ENCODE results near the gene DLL3. TPM values are rescaled to one million over a fixed set of nuclear protein-coding genes. Genes with fewer than 3 reads are reported as not detected.
A peak's percentile ranks its signal among the peaks of the same experiment; 100 is the strongest.

The DLL3 gene
- total RNA-seq, 1 donor from 2014 or later = 15.8 TPM

DNA sequence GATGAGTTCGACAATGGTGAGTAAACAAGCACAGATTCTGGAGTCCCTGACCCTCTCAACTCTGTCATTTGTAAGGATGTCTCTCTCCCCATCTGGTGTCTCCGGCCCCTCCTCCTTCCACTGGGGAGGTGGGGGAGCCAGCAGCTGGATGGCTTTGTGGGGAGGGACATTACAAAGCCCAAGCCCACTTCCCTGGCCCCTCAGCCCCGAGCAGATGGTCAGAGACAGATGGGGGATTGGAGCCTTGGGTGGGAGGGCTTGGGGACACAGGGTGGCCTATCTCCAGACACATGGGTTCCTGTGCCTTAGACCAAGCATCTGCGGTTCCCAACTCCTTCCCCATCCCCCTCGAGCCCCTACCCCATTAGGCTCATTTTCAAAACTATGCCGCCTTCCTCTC, 15.6 kb upstream of the DLL3 start:
- DNase-seq = no peak

DNA sequence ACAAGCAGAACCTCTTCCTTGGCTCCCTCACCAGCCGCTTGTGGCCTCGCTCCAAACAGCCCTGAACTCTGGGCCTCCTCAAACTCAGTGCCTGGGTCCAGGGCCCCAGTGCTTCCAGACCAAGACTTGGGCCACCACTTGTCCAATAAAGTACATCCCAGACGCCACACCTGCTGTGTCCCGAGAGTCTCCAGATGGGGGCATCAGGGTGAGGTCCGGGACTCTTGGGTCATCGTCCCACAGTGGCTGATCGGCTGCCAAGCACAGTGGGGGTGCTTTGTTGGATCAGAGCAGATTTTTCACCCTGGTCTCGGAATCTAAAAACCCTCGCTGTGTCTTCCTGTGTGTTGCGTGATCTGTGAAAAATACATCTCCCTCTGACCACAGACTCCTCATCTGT, 9.0 kb upstream of the DLL3 start:
- DNase-seq = no peak

DNA sequence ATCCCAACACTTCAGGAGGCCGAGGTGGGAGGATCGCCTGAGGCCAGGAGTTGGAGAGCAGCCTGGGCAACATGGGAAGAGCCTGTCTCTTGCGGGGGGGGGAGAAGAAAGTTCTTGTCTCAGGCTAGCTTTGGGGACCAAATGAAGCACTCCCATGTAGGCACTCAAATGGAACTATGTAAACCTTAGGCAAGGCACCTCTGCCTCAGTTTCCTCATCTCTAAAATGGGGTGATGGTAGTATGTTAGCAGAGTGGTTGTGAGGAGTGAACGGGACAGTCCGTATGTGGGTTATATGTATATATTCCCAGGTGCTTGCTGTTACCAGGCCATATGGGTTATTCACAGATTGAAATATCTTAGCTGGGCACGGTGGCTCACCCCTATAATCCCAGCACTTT, 6.5 kb upstream of the DLL3 start:
- DNase-seq = no peak

DNA sequence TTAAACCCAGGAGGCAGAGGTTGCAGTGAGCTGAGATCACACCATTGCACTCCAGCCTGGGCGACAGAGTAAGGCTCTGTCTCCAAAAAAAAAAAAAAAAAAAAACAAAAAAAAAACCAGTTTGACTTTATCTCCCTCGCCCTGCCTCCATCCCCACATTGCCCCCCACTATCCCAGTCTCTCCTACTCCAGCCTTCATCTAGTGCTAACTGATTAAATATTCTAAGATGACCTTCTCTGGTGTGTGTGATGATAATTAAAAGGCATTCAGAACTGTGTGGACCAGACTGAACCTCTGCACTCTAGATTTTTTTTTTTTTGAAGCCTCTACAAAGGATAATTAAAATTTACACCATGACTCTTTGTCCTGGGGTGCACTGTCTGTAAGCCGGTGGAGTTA, 6.0 kb upstream of the DLL3 start:
- DNase-seq = no peak

DNA sequence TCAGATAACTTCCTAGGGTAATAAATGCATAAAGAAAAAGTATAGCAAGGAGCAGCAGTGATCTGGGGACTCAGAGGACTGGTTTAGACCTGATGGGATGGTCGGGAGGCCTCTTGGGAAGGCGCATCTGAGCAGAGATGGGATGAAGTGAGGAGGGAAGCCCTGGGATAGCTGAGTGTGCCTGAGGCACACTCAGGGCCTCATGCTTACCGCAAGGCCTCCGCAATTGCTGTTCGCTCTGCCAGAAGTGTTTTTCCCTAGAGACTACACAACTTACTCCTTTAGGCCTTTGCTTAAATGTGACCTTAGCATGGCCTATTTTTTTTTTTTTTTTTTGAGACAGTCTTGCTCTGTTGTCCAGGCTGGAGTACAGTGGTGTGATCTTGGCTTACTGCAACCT, 4.1 kb upstream of the DLL3 start:
- no peak for DNase-seq

DNA sequence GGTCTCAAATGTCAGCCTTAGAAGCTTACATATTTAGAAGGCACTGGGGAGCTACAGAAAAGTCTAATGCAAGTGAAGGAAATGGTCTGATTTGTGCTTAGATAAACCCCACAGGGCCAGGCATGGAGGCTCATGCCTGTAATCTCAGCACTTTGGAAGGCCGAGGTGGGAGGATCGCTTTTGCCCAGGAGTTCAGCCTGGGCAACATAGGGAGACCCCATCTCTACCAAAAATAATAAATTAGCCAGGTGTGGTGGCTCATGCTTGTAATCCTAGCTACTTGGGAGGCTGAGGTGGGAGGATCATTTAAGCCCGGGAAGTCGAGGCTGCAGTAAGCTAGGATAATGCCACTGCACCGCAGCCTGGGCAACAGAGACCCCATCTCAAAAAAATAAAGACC, 2.7 kb upstream of the DLL3 start:
- no peak for DNase-seq

DNA sequence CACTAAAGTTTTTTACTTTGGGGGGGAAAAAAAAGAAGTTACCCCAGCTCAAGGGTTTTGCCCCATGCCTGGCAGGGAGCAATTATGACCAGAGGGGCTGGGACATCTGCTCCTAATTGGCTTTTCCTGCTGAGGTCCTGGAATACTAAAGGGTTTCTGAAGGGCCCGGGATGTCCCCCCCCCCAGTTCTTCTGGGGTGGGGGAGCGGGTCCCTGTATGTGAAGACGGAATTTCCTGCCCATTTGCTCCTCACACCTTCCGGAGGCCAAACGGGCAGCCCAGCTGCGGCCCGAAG, 1.1 kb upstream of the DLL3 start:
- no peak for DNase-seq

DNA sequence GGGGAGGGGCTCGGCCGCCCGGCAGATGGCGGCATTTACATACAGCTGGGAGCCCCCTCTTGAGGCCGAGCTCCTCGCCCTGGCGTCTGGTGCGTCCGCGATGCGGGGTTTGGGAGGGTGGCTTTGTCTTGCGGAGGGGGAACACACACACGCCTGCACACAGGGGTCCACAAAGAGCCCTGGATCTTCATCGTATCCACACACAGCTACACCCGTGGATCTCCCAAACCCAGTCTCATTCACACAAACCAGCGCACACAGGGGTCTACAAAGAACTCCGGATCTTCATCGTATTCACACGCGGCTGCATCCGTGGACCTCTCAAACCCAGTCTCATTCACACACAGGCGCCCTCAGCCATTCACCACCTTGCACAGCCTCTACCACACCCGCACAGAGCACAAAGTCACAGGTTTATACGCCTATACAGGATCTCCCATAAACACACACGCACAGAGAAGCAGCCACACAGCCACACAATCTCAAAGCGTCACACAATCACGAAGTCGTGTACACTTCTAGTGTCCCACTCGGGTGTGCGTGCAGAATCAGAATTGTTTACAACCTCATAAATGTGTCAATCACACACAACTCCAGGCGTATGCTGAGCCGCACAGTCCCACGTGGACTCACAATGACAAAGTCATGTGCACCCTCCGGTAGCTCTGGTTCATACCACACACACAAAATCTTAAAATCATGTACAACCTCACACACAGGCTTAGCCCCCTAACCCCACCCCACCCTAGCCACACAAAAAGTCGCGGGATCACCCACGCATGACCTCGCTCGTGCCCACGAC, 550 bp upstream of the DLL3 start:
- no peak for DNase-seq

DNA sequence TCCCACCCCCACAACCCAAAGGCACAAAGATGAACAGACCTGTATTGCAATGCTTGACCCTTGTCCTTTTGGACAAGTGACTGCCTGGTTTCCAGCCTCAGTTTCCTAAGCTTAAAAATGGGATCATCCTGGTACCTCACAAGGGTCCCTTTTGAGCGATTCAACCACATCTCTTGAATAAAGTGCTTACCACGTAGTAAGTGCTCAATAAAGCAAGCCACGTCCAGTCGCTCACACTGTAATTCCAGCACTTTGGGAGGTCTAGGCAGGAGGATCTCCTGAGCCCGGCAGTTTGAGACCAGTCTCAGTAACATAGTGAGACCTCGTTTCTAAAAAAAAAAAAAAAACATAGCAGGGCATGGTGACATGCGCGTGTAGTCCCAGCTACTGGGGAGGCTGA, 1.2 kb downstream of the DLL3 start:
- DNase-seq = no peak

DNA sequence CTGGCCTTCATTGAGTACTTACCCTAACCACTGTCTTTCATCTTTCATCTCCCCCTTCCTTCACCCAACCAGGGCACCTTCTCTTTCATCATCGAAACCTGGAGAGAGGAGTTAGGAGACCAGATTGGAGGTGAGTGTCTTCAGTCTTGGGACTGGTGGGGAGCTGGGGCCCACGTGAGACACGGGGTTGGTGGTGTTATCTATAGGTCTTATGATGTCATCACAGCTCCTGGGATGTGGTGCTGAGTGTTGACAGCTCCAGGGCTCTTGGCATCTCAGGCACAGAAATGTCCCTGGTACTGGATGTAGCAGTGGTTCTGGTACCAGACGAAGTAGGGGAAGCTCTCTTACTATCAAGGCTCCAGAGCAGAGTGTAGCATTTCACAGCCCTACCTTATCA, 1.8 kb downstream of the DLL3 start:
- no peak for DNase-seq

DNA sequence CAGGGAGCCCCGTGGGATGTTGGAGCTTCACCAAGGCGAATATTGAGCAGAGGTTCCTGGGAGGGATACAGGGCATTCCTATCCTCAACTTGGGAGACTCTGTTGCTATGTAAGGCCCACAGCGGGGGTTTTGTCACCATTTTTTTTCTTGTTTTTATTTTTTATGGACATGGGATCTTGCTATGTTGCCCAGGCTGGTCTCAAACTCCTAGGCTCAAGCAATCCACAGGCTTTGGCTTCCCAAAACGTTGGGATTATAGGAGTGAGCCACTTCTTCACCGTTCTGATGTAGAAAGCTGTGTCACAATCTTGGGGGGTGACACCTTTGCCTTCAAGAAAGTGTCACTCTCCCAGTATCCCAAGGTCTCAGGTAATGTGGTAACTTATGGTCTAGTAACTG, 2.6 kb downstream of the DLL3 start:
- no peak for DNase-seq

DNA sequence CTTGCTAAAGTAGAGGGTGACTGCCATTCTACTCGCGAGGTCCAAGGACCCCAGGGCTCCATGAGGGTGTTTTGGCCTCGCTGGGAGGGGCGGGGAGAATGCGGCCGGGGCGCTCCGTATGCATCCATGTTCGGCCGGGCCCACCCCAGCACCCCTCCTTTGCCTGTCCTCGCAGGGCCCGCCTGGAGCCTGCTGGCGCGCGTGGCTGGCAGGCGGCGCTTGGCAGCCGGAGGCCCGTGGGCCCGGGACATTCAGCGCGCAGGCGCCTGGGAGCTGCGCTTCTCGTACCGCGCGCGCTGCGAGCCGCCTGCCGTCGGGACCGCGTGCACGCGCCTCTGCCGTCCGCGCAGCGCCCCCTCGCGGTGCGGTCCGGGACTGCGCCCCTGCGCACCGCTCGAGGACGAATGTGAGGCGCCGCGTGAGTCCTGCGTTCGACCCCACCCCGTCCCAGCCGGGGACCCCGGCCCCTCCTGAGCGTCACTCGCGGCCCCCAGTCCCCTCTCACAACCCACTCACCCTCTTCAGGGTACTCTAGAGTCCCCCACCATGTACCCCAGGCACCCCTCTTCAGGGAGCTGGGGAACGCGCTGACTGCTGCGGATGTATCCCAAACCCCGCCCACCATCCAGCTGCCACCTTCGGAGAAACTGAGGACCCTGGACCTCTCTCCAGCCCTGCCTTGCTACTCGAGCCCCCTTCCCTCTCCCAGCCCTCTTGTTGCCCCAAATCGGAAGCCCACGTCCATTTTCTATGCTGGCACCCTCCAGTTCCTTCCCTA, 4.1 kb downstream of the DLL3 start:
- no peak for DNase-seq

DNA sequence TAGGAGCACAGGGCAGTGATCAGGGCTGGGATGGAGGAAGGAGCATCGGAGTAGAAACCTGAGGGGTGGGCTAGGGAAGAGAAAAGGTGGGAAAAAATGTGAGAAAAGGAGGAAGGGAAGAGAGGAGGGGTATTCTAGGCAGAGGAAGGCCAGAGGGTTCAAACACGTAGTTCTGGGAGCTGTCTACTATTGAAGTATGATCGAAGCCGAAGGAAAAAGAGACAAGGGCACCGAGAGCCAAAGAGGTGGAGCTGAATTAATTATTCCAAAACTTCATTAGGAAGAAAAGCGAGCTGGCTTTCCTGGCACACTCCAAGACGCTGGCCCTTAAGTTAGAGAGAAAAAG, 7.8 kb downstream of the DLL3 start:
- no peak for DNase-seq

DNA sequence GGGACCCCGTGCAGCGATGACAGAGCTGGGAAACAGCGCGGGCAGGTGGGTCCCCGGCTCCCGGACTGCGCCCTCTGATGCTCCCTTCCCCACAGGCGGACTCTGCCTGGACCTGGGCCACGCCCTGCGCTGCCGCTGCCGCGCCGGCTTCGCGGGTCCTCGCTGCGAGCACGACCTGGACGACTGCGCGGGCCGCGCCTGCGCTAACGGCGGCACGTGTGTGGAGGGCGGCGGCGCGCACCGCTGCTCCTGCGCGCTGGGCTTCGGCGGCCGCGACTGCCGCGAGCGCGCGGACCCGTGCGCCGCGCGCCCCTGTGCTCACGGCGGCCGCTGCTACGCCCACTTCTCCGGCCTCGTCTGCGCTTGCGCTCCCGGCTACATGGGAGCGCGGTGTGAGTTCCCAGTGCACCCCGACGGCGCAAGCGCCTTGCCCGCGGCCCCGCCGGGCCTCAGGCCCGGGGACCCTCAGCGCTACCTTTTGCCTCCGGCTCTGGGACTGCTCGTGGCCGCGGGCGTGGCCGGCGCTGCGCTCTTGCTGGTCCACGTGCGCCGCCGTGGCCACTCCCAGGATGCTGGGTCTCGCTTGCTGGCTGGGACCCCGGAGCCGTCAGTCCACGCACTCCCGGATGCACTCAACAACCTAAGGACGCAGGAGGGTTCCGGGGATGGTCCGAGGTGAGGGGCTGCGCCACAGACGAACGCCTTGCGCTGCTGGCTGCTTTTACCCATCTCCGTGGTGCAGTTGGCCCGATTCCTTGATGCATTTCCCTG, 8.4 kb downstream of the DLL3 start:
- peak; percentile 30 for DNase-seq

DNA sequence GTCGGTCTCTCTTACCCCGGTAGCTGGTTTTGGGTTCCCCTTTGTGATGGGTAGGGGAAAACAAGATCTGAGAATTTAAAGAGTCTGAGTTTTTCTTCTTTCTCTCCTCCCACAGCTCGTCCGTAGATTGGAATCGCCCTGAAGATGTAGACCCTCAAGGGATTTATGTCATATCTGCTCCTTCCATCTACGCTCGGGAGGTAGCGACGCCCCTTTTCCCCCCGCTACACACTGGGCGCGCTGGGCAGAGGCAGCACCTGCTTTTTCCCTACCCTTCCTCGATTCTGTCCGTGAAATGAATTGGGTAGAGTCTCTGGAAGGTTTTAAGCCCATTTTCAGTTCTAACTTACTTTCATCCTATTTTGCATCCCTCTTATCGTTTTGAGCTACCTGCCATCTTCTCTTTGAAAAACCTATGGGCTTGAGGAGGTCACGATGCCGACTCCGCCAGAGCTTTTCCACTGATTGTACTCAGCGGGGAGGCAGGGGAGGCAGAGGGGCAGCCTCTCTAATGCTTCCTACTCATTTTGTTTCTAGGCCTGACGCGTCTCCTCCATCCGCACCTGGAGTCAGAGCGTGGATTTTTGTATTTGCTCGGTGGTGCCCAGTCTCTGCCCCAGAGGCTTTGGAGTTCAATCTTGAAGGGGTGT, 9.1 kb downstream of the DLL3 start:
- DNase-seq = no peak

DNA sequence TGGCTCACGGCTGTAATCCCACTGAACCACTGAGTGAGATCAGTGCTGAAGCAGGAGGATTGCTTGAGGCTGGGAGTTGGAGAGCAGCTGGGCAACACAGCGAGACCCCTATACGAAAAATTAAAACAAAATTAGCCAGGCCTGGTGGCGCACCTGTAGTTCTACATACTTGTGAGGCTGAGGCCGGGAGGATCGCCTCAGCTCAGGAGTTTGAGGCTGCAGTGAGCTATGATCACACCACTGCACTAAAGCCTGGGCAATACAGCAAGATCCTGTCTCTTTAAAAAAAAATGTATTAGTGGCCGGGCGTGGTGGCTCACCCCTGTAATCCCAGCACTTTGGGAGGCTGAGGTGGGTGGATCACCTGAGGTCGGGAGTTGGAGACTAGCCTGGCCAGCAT, 9.9 kb downstream of the DLL3 start:
- DNase-seq = no peak

DNA sequence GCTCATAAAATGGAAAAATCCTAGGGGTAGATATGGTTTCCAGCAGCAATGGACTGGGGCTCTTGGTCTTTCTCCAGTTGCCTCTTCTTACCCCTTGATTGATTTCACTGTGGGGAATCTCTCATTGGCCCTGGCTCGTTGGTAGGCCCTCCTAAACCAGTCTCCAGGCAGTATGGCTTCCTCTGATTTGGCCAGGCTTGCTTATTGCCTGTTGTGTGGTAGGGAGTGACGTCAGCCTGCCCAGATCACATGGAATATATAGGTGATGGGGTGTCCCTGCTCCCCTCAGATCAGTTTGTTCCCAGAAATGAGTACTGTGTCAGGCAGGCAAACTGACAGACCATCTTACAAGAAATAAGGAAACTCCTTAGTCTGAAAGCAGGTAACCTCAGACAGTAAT, 10.5 kb downstream of the DLL3 start:
- no peak for DNase-seq

DNA sequence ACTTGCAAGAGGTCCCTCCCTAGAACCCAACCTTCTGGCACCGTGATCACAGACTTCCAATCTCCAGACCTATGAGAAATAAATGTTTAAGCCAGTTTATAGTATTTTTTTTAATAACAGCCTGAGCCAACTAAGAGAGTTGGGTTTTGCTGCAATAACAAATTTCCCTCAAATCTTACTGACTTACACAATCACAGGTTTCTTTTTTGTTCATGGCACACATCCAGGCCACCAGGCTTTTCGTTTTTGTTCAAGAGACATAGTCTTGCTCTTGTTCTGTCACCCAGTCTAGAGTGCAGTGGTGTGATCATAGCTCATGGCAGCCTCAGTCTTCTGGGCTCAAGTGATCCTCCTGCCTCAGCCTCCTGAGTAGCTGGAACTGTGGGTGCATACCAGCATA, 14.2 kb downstream of the DLL3 start:
- no peak for DNase-seq

DNA sequence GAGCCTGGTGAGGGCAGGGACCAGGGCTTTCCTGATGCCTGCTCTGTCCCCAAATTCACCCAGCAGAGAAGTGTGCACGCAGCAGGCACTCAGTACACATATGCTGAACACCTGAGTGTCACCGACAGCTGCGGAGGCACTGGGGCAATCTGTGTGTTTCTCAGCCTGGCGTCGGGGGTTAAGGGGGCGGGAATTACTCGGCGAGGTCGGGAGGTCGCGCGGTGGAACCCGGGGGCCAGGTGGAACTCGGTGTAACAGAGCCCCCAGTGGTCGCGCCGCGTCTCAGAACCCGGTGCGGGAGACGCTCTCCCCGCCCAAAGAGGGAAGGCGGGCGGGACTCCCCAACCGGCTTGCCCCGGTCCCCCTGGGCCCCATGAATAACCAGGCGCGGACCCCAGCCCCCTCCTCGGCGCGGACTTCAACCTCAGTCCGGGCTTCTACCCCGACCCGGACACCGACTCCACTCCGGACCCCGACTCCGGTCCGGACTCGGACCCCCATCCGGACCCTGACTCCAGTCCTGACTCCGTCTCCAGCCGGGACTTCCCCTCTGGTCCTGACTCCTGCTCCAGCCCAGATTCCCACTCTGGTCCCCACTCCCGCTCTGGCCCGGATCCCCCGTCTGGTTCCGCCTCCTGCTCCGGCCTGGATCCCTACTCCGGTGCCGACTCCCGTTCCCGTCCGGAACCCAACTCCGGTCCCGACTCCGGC, 16.2 kb downstream of the DLL3 start, which contains the start of gene SELENOV:
TSS of gene SELENOV (plus strand) at position 300 of the 711 bp plus-strand sequence. CDS start at position 374, 74 bp downstream.
- no peak for DNase-seq

DNA sequence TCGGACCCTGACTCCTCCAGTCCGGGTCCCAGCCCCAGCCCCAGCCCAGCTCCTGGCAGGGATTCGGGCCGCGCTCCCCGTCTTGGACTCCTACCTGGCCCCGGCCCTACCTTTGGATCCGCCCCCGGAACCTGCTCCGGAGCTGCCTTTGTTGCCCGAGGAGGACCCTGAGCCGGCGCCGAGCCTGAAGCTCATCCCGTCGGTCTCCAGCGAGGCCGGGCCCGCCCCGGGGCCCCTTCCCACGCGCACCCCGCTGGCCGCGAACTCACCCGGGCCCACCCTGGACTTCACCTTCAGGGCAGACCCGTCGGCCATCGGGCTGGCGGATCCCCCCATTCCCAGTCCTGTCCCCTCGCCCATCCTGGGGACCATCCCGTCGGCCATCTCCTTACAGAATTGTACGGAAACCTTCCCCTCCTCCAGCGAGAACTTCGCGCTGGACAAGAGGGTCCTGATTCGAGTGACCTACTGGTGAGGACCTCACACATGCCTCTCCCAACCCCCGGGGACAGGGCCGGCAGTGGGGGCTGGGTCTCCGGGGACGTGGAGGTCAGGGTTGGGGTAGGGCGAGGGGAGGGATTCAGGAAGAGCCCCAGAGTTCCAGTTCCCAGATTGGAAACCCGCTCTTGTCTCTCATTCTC, 16.9 kb downstream of the DLL3 start:
- no peak for DNase-seq

DNA sequence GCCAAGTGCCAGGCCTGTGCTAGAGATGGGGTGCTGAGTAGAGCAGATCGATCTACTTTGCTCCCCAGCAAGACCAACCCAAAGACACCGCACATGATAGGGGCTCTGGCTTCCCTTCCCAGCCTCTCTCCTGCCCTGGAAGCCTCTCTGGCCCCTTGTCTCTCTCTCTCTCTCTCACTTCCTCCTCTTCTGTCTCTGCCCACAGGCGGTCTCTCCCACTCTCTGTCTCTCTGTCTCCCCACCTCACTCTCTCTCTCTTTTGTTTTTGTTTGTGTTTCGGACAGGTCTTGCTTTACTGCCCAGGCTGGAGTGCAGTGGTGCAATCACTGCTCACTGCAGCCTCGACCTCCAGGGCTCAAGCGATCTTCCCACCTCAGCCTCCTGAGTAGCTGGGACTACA, 17.5 kb downstream of the DLL3 start:
- no peak for DNase-seq

DNA sequence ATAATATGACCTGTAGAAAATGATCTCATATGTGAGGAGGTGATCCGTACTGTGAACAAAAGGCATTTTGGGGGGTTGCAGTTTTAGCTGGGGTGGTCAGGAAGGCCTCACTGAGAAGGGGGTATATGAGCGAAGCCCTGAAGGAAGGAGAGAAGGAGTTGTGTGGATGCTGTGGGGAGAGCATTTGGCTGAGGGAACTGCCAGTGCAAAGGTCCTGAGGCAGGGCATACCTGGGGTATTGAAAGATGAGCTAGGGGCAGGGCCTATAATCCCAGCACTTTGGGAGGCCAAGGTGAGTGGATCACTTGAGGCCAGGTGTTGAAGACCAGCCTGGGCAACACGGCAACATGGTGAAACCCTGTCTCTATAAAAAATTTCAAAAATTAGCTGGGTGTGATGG, 18.7 kb downstream of the DLL3 start:
- no peak for DNase-seq

All from occipital lobe (tissue), 2 donors.